Peyer's patch (tissue), 4 donors: Measurements from ENCODE around the gene MAN1A2. TPM values are rescaled to one million over a fixed set of nuclear protein-coding genes. Genes with fewer than 3 reads are reported as not detected.
A peak's percentile ranks its signal among the peaks of the same experiment; 100 is the strongest.

ENCODE experiments used
- DNase-seq, 3 donors: peaks; one replicate each; pipeline ENCODE4 v3.0.0-alpha.2; 2017 to 2019
- H3K27ac ChIP-seq, 4 donors: fragments of 200-600 bp; sonication (generic); one replicate each; pipeline ENCODE4 v1.5.1; 2016 to 2019
- H3K27me3 ChIP-seq, 2 donors: fragments of 200-600 bp; sonication (generic); one replicate each; pipeline ENCODE4 v1.5.1; 2019
- H3K36me3 ChIP-seq, 3 donors: fragments of 200-600 bp; sonication (generic); one replicate each; pipeline ENCODE4 v1.5.1; 2016 to 2019
- H3K4me1 ChIP-seq, 4 donors: fragments of 200-600 bp; sonication (generic); one replicate each; pipeline ENCODE4 v1.5.1; 2016 to 2019
- H3K4me3 ChIP-seq, 4 donors: fragments of 200-600 bp; sonication (generic); 1 replicate in 3 of 4; 2 replicates in 1 of 4; pipeline ENCODE4 v1.5.1; 2016 to 2019; ENCODE audit warnings: mild to moderate bottlenecking in 1 of 4
- H3K9me3 ChIP-seq, 4 donors: fragments of 200-600 bp; sonication (generic); one replicate each; pipeline ENCODE4 v1.5.1; 2016 to 2019; ENCODE audit warnings: mild to moderate bottlenecking in 1 of 4
- POLR2A ChIP-seq, 2 donors: fragments of 450-650 bp; IDR thresholded peaks; one replicate each; pipeline ENCODE4 v1.5.1; 2017; ENCODE audit warnings: antibody characterized with exemption in 2 of 2, mild to moderate bottlenecking in 2 of 2, moderate library complexity in 2 of 2
- total RNA-seq, 4 donors: library from RNA; depleted of rRNA; stranded (reverse); fragments of >200 nt; gene quantifications; one replicate each; pipeline ENCODE4 v1.1.0, GENCODE V29; 2016
- TF ChIP-seq, protein P1 (sequence below), 6 experiments: fragments of 450-650 bp in 4 of 6; fragments of 200-600 bp in 2 of 6; sonication (generic) in 1 of 6; IDR thresholded peaks; one replicate each; pipeline ENCODE4 v1.5.1; 2017 to 2019; ENCODE audit warnings: antibody characterized with exemption in 6 of 6, mild to moderate bottlenecking in 3 of 6, moderate library complexity in 1 of 6

Gene MAN1A2
- total RNA-seq, 4 donors from 2014 or later: 43.2 to 53.8 (median 49.4) TPM

DNA sequence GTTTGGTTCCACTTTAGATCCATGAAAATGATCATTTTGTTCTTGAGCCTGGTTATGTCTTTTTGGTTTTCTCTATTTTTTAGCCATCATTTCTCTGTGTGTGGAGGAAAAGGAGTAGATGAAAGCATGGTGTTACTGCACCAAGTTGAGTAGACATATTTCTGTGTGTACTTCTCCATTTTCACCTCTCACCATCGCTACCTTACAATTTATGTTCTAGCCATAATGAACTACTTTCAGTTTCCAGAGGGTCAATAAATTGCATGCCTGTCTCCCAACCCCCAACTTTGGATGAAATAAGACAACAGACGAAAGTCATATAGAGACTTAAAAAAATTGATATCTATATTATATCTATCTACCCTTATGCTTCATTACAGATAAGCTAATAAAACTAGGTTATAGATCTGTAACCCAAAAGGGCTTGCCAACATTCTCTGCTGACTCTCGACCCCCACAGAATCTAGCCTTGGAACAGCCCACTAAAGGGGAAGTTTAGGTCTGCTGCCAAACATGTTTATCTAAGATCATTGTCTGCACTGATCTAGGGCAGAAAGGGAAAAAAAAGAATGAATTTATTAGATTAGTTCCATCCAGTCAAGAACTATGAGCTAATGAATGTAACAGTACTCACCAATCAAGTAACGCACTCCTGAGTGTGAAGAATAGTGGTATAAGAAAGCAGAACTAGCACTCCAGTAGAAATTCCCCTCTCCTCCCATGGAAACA lies 7.5 kb upstream of the MAN1A2 start:
- Histone ChIP-seq H3K4me3 (no peak overlapping the region), H3K4me1 (no peaks in the 10 kb centered on the region), H3K9me3 (no peaks in the 10 kb centered on the region), H3K36me3 (no peaks in the 10 kb centered on the region), H3K27ac (no peak overlapping the region), H3K27me3 (no peaks in the 10 kb centered on the region)
- TF ChIP-seq, protein P1, sequence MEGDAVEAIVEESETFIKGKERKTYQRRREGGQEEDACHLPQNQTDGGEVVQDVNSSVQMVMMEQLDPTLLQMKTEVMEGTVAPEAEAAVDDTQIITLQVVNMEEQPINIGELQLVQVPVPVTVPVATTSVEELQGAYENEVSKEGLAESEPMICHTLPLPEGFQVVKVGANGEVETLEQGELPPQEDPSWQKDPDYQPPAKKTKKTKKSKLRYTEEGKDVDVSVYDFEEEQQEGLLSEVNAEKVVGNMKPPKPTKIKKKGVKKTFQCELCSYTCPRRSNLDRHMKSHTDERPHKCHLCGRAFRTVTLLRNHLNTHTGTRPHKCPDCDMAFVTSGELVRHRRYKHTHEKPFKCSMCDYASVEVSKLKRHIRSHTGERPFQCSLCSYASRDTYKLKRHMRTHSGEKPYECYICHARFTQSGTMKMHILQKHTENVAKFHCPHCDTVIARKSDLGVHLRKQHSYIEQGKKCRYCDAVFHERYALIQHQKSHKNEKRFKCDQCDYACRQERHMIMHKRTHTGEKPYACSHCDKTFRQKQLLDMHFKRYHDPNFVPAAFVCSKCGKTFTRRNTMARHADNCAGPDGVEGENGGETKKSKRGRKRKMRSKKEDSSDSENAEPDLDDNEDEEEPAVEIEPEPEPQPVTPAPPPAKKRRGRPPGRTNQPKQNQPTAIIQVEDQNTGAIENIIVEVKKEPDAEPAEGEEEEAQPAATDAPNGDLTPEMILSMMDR (IDR thresholded peaks at IDR 0.05): no peak
- no peak for TF ChIP-seq POLR2A (IDR thresholded peaks at IDR 0.05)
- no peak for DNase-seq

DNA sequence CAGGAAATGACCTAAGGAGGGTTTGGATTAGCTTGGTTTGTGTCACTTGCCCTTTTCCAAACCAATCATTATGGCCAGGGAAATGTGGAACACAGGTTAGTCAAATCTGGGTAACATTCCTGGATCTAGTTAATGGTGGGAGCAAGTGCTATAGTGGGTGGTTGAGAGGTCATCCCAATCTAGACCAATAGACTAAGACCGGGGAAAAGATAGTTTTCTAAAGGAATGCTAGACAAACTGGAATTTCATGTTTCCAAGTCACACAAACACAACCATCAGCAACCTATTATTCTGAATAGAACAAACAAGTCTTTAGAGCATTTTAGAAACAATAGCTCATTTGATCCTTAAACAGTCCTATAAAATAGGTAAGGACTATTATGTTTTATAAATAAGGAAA lies 4.3 kb upstream of the MAN1A2 start:
- H3K4me1 ChIP-seq: peaks cover 0 to 6% (median 0%) of the 10 kb centered on the region in 4 donors
- H3K4me3 ChIP-seq: no peak overlapping the region
- TF ChIP-seq, protein P1 (IDR thresholded peaks at IDR 0.05): no peak
- TF ChIP-seq POLR2A (IDR thresholded peaks at IDR 0.05): no peak
- H3K27ac ChIP-seq: no peak overlapping the region
- no peaks in the 10 kb centered on the region for H3K27me3 ChIP-seq
- no peak for DNase-seq
- H3K36me3 ChIP-seq: no peaks in the 10 kb centered on the region
- H3K9me3 ChIP-seq: no peaks in the 10 kb centered on the region

DNA sequence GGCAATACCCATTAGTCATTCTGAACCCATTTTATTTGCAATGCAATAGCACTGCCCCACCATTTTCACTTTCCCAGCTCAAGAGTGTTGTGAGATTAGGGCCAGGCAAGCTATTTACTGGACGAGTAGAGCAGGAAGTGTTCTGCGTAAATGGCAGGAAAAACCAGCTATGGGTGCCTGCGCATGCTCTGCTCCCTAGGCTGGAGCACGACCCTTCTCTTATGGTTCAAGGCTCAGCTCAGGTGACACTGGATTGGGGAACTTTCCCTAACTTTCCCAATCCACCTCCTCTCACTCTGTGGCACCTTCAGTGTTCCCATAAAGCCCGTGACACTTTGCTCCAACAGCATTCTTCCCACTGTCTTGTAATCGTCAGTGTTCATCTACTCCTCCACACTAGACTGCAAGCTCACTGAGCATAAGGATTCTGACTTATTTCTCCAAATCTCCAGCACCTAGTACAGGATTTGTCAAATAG lies 3.6 kb upstream of the MAN1A2 start:
- Histone ChIP-seq H3K4me3 (no peak overlapping the region), H3K9me3 (no peaks in the 10 kb centered on the region), H3K4me1 (peaks cover 0 to 6% (median 0%) of the 10 kb centered on the region in 4 donors), H3K27me3 (no peaks in the 10 kb centered on the region), H3K27ac (no peak overlapping the region), H3K36me3 (no peaks in the 10 kb centered on the region)
- DNase-seq: no peak
- no peak for TF ChIP-seq POLR2A (IDR thresholded peaks at IDR 0.05)
- TF ChIP-seq, protein P1 (IDR thresholded peaks at IDR 0.05): no peak

DNA sequence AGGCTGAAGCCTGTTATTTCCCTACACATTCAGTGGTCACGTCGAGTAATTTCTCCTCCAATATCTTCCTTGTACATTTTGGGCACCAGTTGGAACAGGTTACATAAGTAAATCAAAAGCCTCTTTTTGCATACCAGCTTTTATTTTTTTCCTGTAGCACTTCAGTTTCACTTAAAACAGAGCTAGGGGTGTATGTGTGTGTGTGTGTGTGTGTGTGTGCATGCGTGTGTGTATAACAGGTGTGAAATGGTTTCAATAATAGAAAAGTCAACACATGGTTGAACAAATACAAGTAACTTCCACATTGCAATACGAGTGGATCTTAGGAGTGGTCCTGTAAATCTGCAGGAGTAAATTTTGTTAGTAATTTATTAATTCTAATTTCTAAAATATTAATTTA lies 3.0 kb upstream of the MAN1A2 start:
- Histone ChIP-seq H3K27ac (no peak overlapping the region), H3K9me3 (no peaks in the 10 kb centered on the region), H3K4me1 (peaks cover 0 to 6% (median 2%) of the 10 kb centered on the region in 4 donors), H3K27me3 (no peaks in the 10 kb centered on the region), H3K36me3 (no peaks in the 10 kb centered on the region), H3K4me3 (no peak overlapping the region)
- DNase-seq: no peak
- TF ChIP-seq, protein P1 (IDR thresholded peaks at IDR 0.05): no peak
- no peak for TF ChIP-seq POLR2A (IDR thresholded peaks at IDR 0.05)

DNA sequence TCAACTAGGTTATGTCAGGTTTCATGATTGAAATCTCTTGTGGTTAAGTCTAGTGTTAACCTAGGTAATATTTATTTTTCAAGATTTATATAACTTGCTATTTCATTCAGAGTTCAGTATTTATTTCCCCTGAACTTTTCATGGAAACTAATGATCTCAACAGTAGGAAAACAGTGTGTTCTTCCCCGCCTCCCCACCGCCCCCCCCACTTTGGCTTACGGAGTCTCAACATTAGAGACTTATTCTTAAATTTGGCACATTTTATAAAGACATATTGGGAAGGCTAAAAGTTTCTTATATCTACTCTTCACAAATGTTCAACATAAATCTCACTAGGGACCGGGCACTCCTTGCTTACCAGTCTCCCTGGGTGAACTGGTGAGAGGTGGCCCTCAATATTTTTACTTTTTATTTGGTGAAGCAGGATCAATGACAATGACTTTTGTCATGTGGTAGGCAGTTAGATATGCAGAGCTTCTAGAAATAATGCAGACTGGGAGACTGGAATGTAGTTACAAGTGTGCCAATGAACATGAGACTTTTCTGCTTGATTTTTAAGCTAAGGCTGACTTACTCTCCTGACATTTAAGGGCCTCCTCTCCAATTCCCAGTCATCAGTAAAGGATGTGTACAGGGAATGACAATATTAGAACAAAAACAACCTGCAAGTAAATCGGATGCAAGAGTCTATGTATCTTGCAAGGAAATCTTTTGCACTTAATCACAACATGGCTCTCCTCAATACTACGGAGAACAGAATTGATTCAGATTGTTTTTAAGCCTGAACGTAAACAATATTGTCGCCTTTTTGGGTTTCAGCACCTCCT lies 1.7 kb upstream of the MAN1A2 start:
- TF ChIP-seq, protein P1 (IDR thresholded peaks at IDR 0.05): no peak
- no peak for TF ChIP-seq POLR2A (IDR thresholded peaks at IDR 0.05)
- Histone ChIP-seq H3K4me1 (peaks cover 0 to 12% (median 5%) of the 10 kb centered on the region in 4 donors), H3K9me3 (no peaks in the 10 kb centered on the region), H3K27ac (peak overlapping the region; percentile 96 to 99 (median 98)), H3K4me3 (peak overlapping the region; percentile 79 to 97 (median 84)), H3K27me3 (no peaks in the 10 kb centered on the region), H3K36me3 (no peaks in the 10 kb centered on the region)
- DNase-seq: peak in 1 of 3 donors; percentile 30
